OCI-LY1 (cell line): ENCODE data around the gene TTC28.

Experiments
- H2AFZ ChIP-seq: fragments of 200-600 bp; sonication (generic), shearing (Covaris generic); 2 replicates; pipeline ENCODE4 v1.6.0; 2014; ENCODE audit warnings: antibody characterized with exemption, mild to moderate bottlenecking, low read length
- H3F3A ChIP-seq: fragments of 200-600 bp; sonication (generic), shearing (Covaris generic); 2 replicates; pipeline ENCODE4 v1.6.0; 2014; ENCODE audit warnings: mild to moderate bottlenecking, antibody characterized with exemption, low read length, moderate library complexity; ENCODE audit not compliant: insufficient read depth
- H3K27ac ChIP-seq: fragments of 200-600 bp; sonication (generic); 2 replicates; pipeline ENCODE4 v1.5.1; 2014; ENCODE audit warnings: low read length, mixed run types, mild to moderate bottlenecking, low read depth; ENCODE audit not compliant: poor library complexity, severe bottlenecking
- H3K27me3 ChIP-seq: fragments of 200-600 bp; sonication (generic); 2 replicates; pipeline ENCODE4 v1.6.0; 2014; ENCODE audit warnings: antibody characterized with exemption, mild to moderate bottlenecking, low read length, moderate library complexity; ENCODE audit not compliant: insufficient read depth
- H3K36me3 ChIP-seq: fragments of 200-600 bp; sonication (generic); 2 replicates; pipeline ENCODE4 v1.6.1; 2014; ENCODE audit warnings: mild to moderate bottlenecking, antibody characterized with exemption, low read length, moderate library complexity, mixed read lengths; ENCODE audit not compliant: insufficient read depth
- H3K4me1 ChIP-seq: fragments of 200-600 bp; sonication (generic); 2 replicates; pipeline ENCODE4 v1.5.1; 2014; ENCODE audit warnings: mild to moderate bottlenecking, low read length, moderate library complexity; ENCODE audit not compliant: insufficient read depth, severe bottlenecking
- H3K4me2 ChIP-seq: fragments of 200-600 bp; sonication (generic), shearing (Covaris generic); 2 replicates; pipeline ENCODE4 v1.6.1; 2014; ENCODE audit warnings: low read length
- H3K4me3 ChIP-seq: fragments of 200-600 bp; sonication (generic); 2 replicates; pipeline ENCODE4 v1.5.1; 2014; ENCODE audit warnings: low read length, low read depth, mild to moderate bottlenecking, mixed read lengths; ENCODE audit not compliant: poor library complexity, severe bottlenecking
- H3K79me2 ChIP-seq: fragments of 200-600 bp; shearing (Covaris generic); 2 replicates; pipeline ENCODE4 v1.6.1; 2016; ENCODE audit warnings: mixed run types, low read length, mixed read lengths; ENCODE audit not compliant: insufficient read depth
- H3K9ac ChIP-seq: fragments of 200-600 bp; sonication (generic), shearing (Covaris generic); 2 replicates; pipeline ENCODE4 v1.6.1; 2014; ENCODE audit warnings: mild to moderate bottlenecking, low read length, mixed read lengths
- H3K9me2 ChIP-seq: fragments of 200-600 bp; sonication (generic), shearing (Covaris generic); 2 replicates; pipeline ENCODE4 v1.6.1; 2014; ENCODE audit warnings: low read depth, mild to moderate bottlenecking, low read length, mixed read lengths
- H3K9me3 ChIP-seq: fragments of 200-600 bp; shearing (Covaris generic); 2 replicates; pipeline ENCODE4 v1.6.1; 2014; ENCODE audit warnings: low read length, mixed read lengths
- H4K20me1 ChIP-seq: fragments of 200-600 bp; sonication (generic), shearing (Covaris generic); 2 replicates; pipeline ENCODE4 v1.6.0; 2016; ENCODE audit warnings: mild to moderate bottlenecking, low read length; ENCODE audit not compliant: insufficient read depth
- EZH2 ChIP-seq: fragments of 200-600 bp; sonication (generic), shearing (Covaris generic); IDR thresholded peaks from 2 replicates; pipeline ENCODE4 v1.8.0; 2017; ENCODE audit warnings: borderline replicate concordance, mixed run types, mild to moderate bottlenecking, antibody characterized with exemption, low read length, moderate library complexity, mixed read lengths
- TF ChIP-seq, protein P1 (sequence below): fragments of 200-600 bp; sonication (generic), shearing (Covaris generic); IDR thresholded peaks from 2 replicates; pipeline ENCODE4 v1.5.1; 2017; ENCODE audit warnings: mild to moderate bottlenecking, antibody characterized with exemption, low read length, moderate library complexity, mixed read lengths

Gene TTC28

DNA sequence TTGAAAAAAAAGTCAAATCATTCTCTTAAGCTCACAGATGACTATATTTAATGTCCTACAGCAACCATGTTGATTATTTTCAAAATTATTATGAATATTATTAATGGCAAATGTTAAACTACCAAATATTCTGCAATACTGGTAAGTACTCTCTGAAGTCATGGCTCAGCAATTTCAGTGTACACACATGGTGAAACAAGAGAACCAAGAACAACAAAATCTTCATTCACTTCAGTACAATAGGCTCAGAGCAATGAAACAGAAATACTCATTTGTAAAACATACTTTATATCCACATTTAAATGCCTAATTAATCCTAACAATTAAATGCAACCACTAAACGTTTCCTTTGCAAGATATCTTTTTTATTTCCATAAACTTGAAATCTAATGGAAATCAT lies 347.2 kb downstream of the TTC28 start:
- Histone ChIP-seq H3K79me2 (no peaks in the 10 kb centered on the region), H2AFZ (no peak overlapping the region), H3K9me3 (no peaks in the 10 kb centered on the region), H3K9me2 (no peaks in the 10 kb centered on the region), H3K4me2 (no peak overlapping the region), H3K4me3 (no peak overlapping the region), H3K36me3 (no peaks in the 10 kb centered on the region), H3K27ac (no peak overlapping the region), H3K4me1 (no peaks in the 10 kb centered on the region), H3K9ac (no peak overlapping the region), H3K27me3 (no peaks in the 10 kb centered on the region), H3F3A (no peaks in the 10 kb centered on the region), H4K20me1 (no peaks in the 10 kb centered on the region)
- TF ChIP-seq, protein P1, sequence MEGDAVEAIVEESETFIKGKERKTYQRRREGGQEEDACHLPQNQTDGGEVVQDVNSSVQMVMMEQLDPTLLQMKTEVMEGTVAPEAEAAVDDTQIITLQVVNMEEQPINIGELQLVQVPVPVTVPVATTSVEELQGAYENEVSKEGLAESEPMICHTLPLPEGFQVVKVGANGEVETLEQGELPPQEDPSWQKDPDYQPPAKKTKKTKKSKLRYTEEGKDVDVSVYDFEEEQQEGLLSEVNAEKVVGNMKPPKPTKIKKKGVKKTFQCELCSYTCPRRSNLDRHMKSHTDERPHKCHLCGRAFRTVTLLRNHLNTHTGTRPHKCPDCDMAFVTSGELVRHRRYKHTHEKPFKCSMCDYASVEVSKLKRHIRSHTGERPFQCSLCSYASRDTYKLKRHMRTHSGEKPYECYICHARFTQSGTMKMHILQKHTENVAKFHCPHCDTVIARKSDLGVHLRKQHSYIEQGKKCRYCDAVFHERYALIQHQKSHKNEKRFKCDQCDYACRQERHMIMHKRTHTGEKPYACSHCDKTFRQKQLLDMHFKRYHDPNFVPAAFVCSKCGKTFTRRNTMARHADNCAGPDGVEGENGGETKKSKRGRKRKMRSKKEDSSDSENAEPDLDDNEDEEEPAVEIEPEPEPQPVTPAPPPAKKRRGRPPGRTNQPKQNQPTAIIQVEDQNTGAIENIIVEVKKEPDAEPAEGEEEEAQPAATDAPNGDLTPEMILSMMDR = no peak
- TF ChIP-seq EZH2 = no peak

DNA sequence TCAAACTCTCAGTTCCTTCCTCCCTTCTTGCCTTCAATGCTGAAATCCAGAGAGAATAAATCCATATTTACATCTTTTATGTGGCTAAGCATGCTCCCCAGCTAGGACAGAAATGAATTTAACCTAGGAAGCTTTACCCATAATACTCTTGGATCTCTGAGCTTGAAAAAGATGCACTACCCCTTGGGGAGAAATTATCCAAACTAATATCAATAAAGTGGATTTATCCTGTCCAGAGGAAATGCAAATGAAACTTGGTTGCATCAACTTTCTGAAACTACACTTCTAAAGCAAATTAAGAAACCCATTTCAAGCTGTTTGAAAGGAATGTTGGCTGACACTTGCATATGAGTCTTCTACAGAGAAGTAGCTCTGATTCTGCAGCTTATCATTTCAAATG lies 347.9 kb downstream of the TTC28 start:
- no peaks in the 10 kb centered on the region for H4K20me1 ChIP-seq

DNA sequence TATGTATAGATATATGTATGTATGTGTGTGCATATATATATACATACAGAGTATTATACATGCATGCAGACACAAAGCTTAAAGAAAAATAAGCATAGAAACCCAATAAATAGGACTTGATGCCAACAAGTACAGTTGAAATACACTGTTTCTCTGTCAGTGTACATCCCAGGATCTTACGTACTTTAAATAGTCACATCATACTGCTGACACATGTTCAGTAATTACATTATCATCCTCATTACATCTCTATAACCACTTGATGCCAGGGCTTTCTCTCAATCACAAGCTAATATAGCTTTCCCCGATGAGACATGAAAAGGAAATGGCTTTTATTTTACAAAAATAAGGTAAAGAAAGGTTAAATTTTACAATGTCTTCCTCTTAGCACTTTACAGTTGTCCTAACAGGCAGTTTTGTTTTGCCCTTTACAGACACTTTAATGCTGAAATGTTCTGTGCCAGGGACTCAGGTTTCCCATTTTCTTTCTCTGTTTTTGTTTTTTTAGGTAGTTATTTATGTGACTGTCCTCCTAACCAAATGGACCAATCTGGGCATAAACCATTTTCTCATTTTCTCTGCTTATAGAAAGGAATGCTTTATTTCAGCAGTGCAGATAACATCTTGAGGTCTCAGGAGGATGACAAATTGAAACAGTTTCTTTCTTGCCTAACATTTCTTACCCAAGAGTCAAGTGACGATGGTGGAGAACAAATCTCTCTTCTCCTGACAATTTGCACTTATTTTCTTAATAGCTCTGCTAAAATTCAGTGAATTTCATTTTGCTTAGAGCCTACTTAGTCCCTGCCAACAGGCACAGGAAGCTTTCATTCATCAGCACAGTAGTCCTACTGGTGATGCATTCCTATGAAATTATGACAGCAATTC lies 350.2 kb downstream of the TTC28 start:
- H3K4me2 ChIP-seq = no peak overlapping the region
- TF ChIP-seq, protein P1 = no peak
- TF ChIP-seq EZH2 = no peak

More for the DNA sequence above, 347.9 kb downstream of the TTC28 start:
- Histone ChIP-seq H3F3A (no peaks in the 10 kb centered on the region), H3K9ac (no peak overlapping the region), H3K4me2 (no peak overlapping the region), H3K79me2 (no peaks in the 10 kb centered on the region), H3K27ac (no peak overlapping the region), H3K27me3 (no peaks in the 10 kb centered on the region), H3K4me3 (no peak overlapping the region), H3K4me1 (no peaks in the 10 kb centered on the region), H3K36me3 (no peaks in the 10 kb centered on the region), H3K9me2 (no peaks in the 10 kb centered on the region), H2AFZ (no peak overlapping the region), H3K9me3 (no peaks in the 10 kb centered on the region)
- TF ChIP-seq, protein P1 = no peak
- TF ChIP-seq EZH2 = no peak

More for the DNA sequence above, 350.2 kb downstream of the TTC28 start:
- Histone ChIP-seq H3K9me2 (no peaks in the 10 kb centered on the region), H3F3A (no peaks in the 10 kb centered on the region), H3K27ac (no peak overlapping the region), H3K4me1 (no peaks in the 10 kb centered on the region), H3K4me3 (no peak overlapping the region), H4K20me1 (no peaks in the 10 kb centered on the region), H3K79me2 (no peaks in the 10 kb centered on the region), H3K9me3 (no peaks in the 10 kb centered on the region), H3K36me3 (no peaks in the 10 kb centered on the region), H2AFZ (no peak overlapping the region), H3K9ac (no peak overlapping the region), H3K27me3 (no peaks in the 10 kb centered on the region)
